IMR-90 (cell line): ENCODE results near the gene DISP1. TPM values are rescaled to one million over a fixed set of nuclear protein-coding genes. Genes with fewer than 3 reads are reported as not detected.

Experiments used
- ATAC-seq: fragments of 200-7000 bp; cut with Tn5 transposase; 2 replicates; pipeline ENCODE4 v1.9.1; 2020; ENCODE audit warnings: low read depth, mild to moderate bottlenecking, moderate library complexity
- BruUV-seq: library from RNA; stranded (reverse); fragments of 400-500 nt; replicated peaks from 2 replicates; lab custom pipeline; 2021; lab: Mats Ljungman, UMichigan
- CTCF ChIA-PET: fragments of 300-600 bp; formaldehyde crosslinking; extraction: SDS; loops from one replicate; lab custom pipeline; 2021; ENCODE audit warnings: antibody characterized with exemption; lab: Yijun Ruan, JAX
- POLR2A ChIA-PET: fragments of 300-600 bp; sonication (Branson Sonifier 250); formaldehyde crosslinking; loops from one replicate; lab custom pipeline; 2022; ENCODE audit warnings: antibody characterized with exemption; ENCODE audit not compliant: unreplicated experiment; lab: Charles Lee
- DNase-seq: peaks from one replicate; pipeline ENCODE4 v3.0.0; 2013
- H2AFZ ChIP-seq: replicated peaks from 2 replicates; pipeline ENCODE3; 2013; ENCODE audit warnings: low read length, mild to moderate bottlenecking; ENCODE audit not compliant: poor library complexity
- H2AK5ac ChIP-seq: 2 replicates; pipeline ENCODE4 v1.6.1; 2013; ENCODE audit warnings: low read depth, low read length, inconsistent platforms
- H2AK9ac ChIP-seq: replicated peaks from 2 replicates; pipeline ENCODE3; 2013; ENCODE audit warnings: mild to moderate bottlenecking, low read depth, low read length, moderate library complexity; ENCODE audit not compliant: poor library complexity
- H2BK120ac ChIP-seq: 2 replicates; pipeline ENCODE4 v1.6.1; 2013; ENCODE audit warnings: low read depth, low read length, inconsistent platforms
- H2BK15ac ChIP-seq: 3 replicates; pipeline ENCODE4 v1.6.1; 2013; ENCODE audit warnings: low read depth, low read length, inconsistent platforms
- H2BK20ac ChIP-seq: 2 replicates; pipeline ENCODE4 v1.6.1; 2013; ENCODE audit warnings: low read depth, mild to moderate bottlenecking, inconsistent platforms, low read length, moderate library complexity
- H2BK5ac ChIP-seq: 2 replicates; pipeline ENCODE4 v1.6.1; 2013; ENCODE audit warnings: mild to moderate bottlenecking, low read depth, low read length, inconsistent platforms; ENCODE audit not compliant: poor library complexity, severe bottlenecking
- H3K14ac ChIP-seq: replicated peaks from 2 replicates; pipeline ENCODE4 v1.6.1; 2013; ENCODE audit warnings: low read depth, low read length, inconsistent platforms
- H3K18ac ChIP-seq: 2 replicates; pipeline ENCODE4 v1.6.1; 2013; ENCODE audit warnings: low read depth, low read length, control low read depth
- H3K23ac ChIP-seq: 2 replicates; pipeline ENCODE4 v1.6.1; 2013; ENCODE audit warnings: low read depth, low read length, inconsistent platforms
- H3K27ac ChIP-seq: 2 replicates; pipeline ENCODE4 v1.5.1; 2013; ENCODE audit warnings: mild to moderate bottlenecking, control low read depth, low read length; ENCODE audit not compliant: insufficient read depth
- H3K27me3 ChIP-seq: 2 replicates; pipeline ENCODE4 v1.6.1; 2013; ENCODE audit warnings: low read length; ENCODE audit not compliant: control insufficient read depth, insufficient read depth
- H3K36me3 ChIP-seq: 2 replicates; pipeline ENCODE4 v1.6.1; 2013; ENCODE audit warnings: low read length, mixed read lengths; ENCODE audit not compliant: control insufficient read depth, insufficient read depth
- H3K4ac ChIP-seq: 2 replicates; pipeline ENCODE4 v1.6.1; 2013; ENCODE audit warnings: low read depth, low read length, inconsistent platforms
- H3K4me1 ChIP-seq: 2 replicates; pipeline ENCODE4 v1.6.1; 2013; ENCODE audit warnings: low read length, mixed read lengths; ENCODE audit not compliant: control insufficient read depth, insufficient read depth
- H3K4me2 ChIP-seq: 2 replicates; pipeline ENCODE4 v1.6.1; 2013; ENCODE audit warnings: low read depth, mild to moderate bottlenecking, control low read depth, low read length, moderate library complexity
- H3K4me3 ChIP-seq: 2 replicates; pipeline ENCODE4 v1.5.1; 2013; ENCODE audit warnings: low read depth, mild to moderate bottlenecking, control low read depth, low read length, moderate library complexity; ENCODE audit not compliant: insufficient read depth
- H3K56ac ChIP-seq: 2 replicates; pipeline ENCODE4 v1.6.1; 2013; ENCODE audit warnings: low read length, inconsistent platforms; ENCODE audit not compliant: insufficient read depth; ENCODE audit errors: extremely low read depth
- H3K79me1 ChIP-seq, 2 experiments: 2 replicates each; pipeline ENCODE4 v1.6.1; 2013; ENCODE audit warnings: low read length in 2 of 2, inconsistent platforms in 1 of 2, low read depth in 1 of 2
- H3K9ac ChIP-seq: 2 replicates; pipeline ENCODE4 v1.6.1; 2013; ENCODE audit warnings: low read depth, low read length, control low read depth
- H3K9me1 ChIP-seq: 2 replicates; pipeline ENCODE4 v1.6.1; 2013; ENCODE audit warnings: low read length, inconsistent platforms; ENCODE audit not compliant: insufficient read depth
- H3K9me3 ChIP-seq: 2 replicates; pipeline ENCODE4 v1.6.1; 2013; ENCODE audit warnings: low read length; ENCODE audit not compliant: control insufficient read depth, insufficient read depth
- H4K20me1 ChIP-seq: 2 replicates; pipeline ENCODE4 v1.6.1; 2013; ENCODE audit warnings: low read length, inconsistent platforms; ENCODE audit not compliant: insufficient read depth
- H4K5ac ChIP-seq: 2 replicates; pipeline ENCODE4 v1.6.1; 2013; ENCODE audit warnings: mild to moderate bottlenecking, low read depth, low read length, control low read depth
- H4K8ac ChIP-seq, 2 experiments: 2 replicates each; pipeline ENCODE4 v1.6.1; 2013; ENCODE audit warnings: low read depth in 2 of 2, low read length in 2 of 2, control low read depth in 1 of 2, inconsistent platforms in 1 of 2
- H4K91ac ChIP-seq: 2 replicates; pipeline ENCODE4 v1.6.1; 2013; ENCODE audit warnings: low read depth, low read length, inconsistent platforms; ENCODE audit not compliant: insufficient read depth
- BHLHE40 ChIP-seq: fragments of 150-350 bp; IDR thresholded peaks from 2 replicates; pipeline ENCODE4 v1.6.1; 2016; ENCODE audit warnings: mild to moderate bottlenecking, low read depth, low read length
- POLR2A ChIP-seq: IDR thresholded peaks from 2 replicates; pipeline ENCODE4 v1.6.1; 2012; ENCODE audit warnings: mild to moderate bottlenecking, low read depth, low read length
- RAD21 ChIP-seq: IDR thresholded peaks from 2 replicates; pipeline ENCODE4 v1.6.1; 2012; ENCODE audit warnings: low read length, improper control_type of control experiment
- WGBS, 2 experiments: methylation state at CpG; one replicate each; pipeline versions ENCODE4 v1.1.5 to v1.1.7; 2013; ENCODE audit warnings: missing lambda C conversion rate in 2 of 2; ENCODE audit not compliant: insufficient read length in 1 of 2; ENCODE audit errors: extremely low coverage in 2 of 2; 5-methylcytosine and 5-hydroxymethylcytosine counted together
- dilution Hi-C: fragments of 300-500 bp; cut with HindIII; formaldehyde crosslinking; loops from one replicate; pipeline ENCODE4 v1.14.3; 2018; ENCODE audit warnings: low sequenced_read_pairs; ENCODE audit not compliant: unreplicated experiment
- in situ Hi-C: fragments of 300-500 bp; cut with MboI; formaldehyde crosslinking; loops from 3 replicates; pipeline ENCODE4 v1.14.3; 2019; ENCODE audit warnings: low sequenced_read_pairs, inconsistent platforms, mixed read lengths
- intact Hi-C: fragments of 100-400 bp; cut with micrococcal nuclease; formaldehyde crosslinking; loops from 2 replicates; pipeline ENCODE4 v1.10.0; 2022
- polyA plus RNA-seq, 3 experiments: library from polyadenylated mRNA; depleted of rRNA; stranded (reverse); fragments of >200 nt; gene quantifications; 2 replicates each; pipeline ENCODE4 v1.2.3, GENCODE V29; 2012; ENCODE audit warnings: low replicate concordance in 1 of 3
- total RNA-seq: library from RNA; depleted of rRNA; stranded (reverse); fragments of >200 nt; gene quantifications from 2 replicates; pipeline ENCODE4 v1.2.3, GENCODE V29; 2012

The DISP1 gene
- total and polyA plus RNA-seq, 2 of the 4 experiments (the other 2 are of a cell fraction) = 3.3 to 5.2 TPM

- Histone ChIP-seq H3K4me2 (peak overlapping the region; percentile 68), H3K18ac (no peak overlapping the region; the same call in 1 of the 2 replicates), H3K4me3 (no peak overlapping the region), H3K14ac (0 out of 2 replicates have a peak overlapping the region, but pooled peaks have one; percentile 16), H3K56ac (no peak overlapping the region), H3K9me1 (peaks cover 8% of the 10 kb centered on the region), H4K5ac (peak overlapping the region; percentile 76), H2BK120ac (peak overlapping the region; percentile 62), H3K4me1 (peaks cover 6% of the 10 kb centered on the region; the same call in 1 of the 2 replicates), H3K27ac (peak overlapping the region; percentile 83), H3K36me3 (no peaks in the 10 kb centered on the region), H2BK20ac (no peak overlapping the region), H2BK15ac (peak overlapping the region; percentile 46; the same call in 1 of the 3 replicates), H2BK5ac (peak overlapping the region; percentile 66), H3K9me3 (no peaks in the 10 kb centered on the region), H3K79me1 (peaks cover 8 to 22% of the 10 kb centered on the region in 2 experiments), H2AFZ (peak overlapping the region; percentile 91), H4K8ac (peak overlapping the region; percentile 76 to 85), H3K4ac (peak overlapping the region; percentile 64), H3K9ac (no peak overlapping the region), H3K23ac (peak overlapping the region; percentile 77; the same call in 1 of the 2 replicates), H4K91ac (no peak overlapping the region; the same call in 1 of the 2 replicates), H3K27me3 (no peaks in the 10 kb centered on the region), H4K20me1 (no peaks in the 10 kb centered on the region), H2AK9ac (no peak overlapping the region), H2AK5ac (peak overlapping the region; percentile 52)
- DNase-seq (peak; percentile 49), ATAC-seq (no peak)
- ChIA-PET POLR2A (no interaction called here), CTCF (no interaction called here)
- intact Hi-C loops (loop anchor here (2.0 kb wide), 1 partner anchor 13 kb away; no protein-coding TSS in a partner anchor), in situ Hi-C loops (no loop called here), dilution Hi-C loops (no loop called here)
- TF ChIP-seq POLR2A = no peak
- no peak for TF ChIP-seq RAD21
- TF ChIP-seq BHLHE40 = peak; percentile 34; the same call in 1 of the 2 replicates
- no TSS peak for BruUV-seq
- WGBS, 2 experiments = 22% methylated on average over 5 of the region's 14 CpGs; no CpG with 5 or more reads in 1 of the 2 experiments
Observed at GRCh38 chr1:222813866-222814535, 838 bp upstream of the DISP1 start.
